GM19463 (cell line): Measurements from ENCODE around the gene KDM4C.
A peak's percentile ranks its signal among the peaks of the same experiment; 100 is the strongest.

ENCODE experiments used
- ATAC-seq: cut with Tn5 transposase; IDR thresholded peaks from one replicate; pipeline ENCODE4 v1.9.1; 2021; ENCODE audit warnings: mild to moderate bottlenecking, moderate library complexity; ENCODE audit not compliant: unreplicated experiment

KDM4C gene

DNA sequence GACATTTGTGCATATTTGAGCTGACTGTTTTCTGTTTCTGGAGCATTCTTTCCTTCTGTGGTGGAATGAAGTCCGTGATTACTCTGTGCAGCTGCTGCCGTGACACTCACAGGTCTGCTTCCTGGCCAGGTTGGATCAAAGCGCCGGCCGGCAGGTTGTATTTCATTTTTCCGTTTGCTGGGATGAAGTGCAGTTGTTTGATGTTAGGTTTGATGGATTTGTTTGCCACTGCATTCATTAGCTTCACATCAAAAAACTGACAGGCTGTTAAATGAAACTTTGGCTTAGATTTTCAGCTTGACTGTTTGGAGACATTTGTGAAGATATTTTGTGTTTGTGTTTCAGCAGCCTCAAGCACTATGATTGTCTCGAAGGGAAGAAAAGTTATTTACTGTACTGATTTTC lies 140.1 kb downstream of the KDM4C start:
- no peak for ATAC-seq

DNA sequence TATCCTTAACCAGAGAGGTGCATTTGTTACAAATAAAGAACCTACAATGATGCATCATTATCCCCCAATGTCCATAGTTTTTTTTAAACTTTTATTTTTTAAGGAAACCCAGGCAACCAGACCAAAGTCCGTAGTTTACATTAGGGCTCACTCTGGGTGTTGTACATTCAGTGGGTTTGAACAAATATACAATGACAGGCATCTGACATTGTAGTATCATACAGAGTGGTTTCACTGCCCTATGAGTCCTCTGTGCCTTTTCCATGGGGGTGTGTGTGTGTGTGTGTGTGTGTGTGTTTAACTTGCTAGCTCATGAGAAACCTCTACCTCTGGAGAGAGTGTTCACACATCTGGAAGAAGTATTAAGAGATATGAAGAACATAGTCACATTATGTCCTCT lies 141.5 kb downstream of the KDM4C start:
- ATAC-seq = no peak

DNA sequence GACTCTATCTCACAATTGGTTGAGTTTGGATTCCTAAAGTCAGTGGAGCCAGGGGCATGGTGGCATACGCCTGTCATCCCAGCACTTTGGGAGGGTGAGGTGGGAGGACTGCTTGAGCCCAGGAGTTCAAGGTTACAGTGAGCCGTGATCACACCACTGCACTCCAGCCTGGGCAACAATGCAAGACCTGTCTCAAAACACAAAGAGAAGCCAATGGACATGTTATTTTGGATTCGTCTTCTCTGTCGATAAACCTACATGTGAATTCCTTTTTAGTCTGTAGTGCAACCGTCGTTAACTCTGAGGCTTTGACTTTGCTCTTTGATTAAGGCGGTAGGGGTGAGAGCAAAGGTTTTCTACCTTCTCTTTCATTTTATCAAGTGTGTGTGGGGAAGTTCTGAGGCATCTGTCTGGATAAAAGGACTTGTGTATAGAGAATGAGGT lies 142.7 kb downstream of the KDM4C start:
- ATAC-seq = no peak

DNA sequence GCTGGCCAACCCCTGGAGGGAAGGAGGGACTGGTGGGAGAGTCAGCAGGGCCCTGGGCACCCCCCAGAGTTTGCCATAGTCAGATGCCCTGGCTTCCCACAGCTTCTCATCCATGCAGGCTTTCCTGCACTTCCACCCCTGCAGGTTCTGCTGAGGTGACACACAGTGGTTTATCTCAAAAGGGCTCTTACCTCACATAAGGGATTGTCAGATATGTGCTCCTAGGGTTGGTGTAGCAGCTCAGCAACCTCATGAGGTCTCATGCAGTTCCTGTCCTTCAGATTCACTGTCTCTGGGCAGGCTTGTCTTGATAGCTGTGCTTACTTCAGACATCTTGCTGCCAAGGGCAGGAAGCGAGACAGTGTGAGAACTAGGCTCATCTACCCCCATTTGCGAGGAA lies 143.4 kb downstream of the KDM4C start:
- ATAC-seq = no peak

DNA sequence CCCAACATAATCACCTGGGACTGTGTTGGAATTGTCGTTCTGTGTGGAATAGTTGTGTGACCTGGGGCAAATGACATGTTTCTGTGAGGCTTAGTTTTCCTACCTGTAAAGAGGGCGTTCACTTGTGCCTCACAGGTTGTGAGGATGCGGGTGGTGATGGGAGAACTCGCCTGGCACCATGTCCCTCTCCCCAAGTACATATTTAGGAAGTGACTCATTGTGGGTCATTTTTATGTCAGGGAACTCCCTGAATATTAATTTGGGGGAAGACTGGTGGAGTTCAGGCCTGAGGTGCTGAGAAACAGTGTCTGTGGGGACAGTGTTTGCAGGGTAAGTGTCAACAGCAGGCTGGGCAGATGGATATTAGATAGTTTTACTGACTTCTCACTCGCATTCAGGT lies 144.7 kb downstream of the KDM4C start:
- peak; percentile 75 for ATAC-seq

GRCh38 chr9:6904371-6904770 lies 146.6 kb downstream of the KDM4C start:
- ATAC-seq = no peak

- no peak for ATAC-seq
These were observed 148.1 kb downstream of the KDM4C start for GRCh38 chr9:6905850-6906375.

DNA sequence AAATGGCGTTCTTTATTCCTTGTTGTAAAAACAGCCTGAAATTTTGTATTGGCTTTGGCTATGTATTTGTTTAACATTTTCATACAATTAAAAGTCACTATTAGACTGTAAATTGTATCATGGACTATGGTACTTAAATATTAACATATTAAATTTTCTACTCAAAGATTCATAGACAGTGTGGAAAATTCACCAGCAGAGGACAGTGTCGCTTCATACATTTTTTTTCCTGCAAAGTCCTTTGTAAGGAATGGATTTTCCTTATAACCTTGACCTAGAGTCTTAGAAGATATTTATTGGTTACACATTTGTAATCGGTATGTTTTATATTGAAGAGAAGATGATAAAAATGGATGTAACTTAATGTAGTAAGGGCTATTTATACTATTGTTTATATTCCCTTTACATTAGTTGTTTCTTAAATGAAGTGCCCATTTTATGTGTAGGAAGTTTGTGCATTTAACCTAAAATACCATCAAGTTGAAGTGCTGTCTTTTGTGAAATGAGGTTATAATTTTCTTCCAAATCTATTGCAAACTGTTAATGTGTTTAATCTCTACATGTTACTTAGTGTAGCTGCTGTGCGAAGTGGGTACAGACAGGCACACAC lies 150.1 kb downstream of the KDM4C start:
- ATAC-seq = no peak

DNA sequence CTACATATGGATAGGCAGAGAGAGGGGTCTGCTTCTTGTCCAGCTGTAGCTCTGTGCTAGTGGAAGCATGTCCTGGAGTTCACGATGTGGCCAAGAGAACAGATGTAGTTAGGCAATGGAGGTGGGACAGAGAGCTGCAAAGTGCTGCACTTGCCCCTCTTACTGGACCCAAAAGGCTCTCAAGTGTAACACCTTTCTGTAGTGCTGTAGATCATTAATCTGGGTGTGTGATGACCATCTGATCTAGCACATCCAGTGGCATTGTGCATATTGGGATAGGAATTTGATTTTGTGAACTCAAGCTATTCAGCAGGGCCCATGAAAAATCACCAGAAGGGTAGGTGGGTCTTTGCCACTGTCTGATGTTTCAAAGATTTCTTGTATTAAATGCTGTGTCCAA lies 151.4 kb downstream of the KDM4C start:
- no peak for ATAC-seq

- ATAC-seq = no peak
These were observed 152.3 kb downstream of the KDM4C start for GRCh38 chr9:6910032-6910431.

DNA sequence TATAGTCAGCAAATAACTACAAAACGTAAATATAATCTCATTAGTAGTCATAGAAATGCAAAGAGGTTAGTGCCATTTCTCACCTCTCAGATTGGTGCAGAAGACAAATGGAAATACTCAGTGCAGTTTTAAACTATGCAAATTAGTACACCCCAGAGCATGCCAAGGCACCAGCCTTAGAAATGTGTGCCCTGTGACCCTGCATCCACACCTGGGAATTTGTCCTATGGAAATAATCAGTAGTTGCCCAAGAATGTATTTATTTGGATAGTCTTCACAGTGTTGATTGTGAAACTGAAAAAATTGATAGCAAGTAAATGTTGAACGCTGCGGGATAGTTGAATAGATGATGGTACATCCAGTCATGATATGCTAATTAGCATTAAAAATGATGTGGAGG lies 152.7 kb downstream of the KDM4C start:
- no peak for ATAC-seq

DNA sequence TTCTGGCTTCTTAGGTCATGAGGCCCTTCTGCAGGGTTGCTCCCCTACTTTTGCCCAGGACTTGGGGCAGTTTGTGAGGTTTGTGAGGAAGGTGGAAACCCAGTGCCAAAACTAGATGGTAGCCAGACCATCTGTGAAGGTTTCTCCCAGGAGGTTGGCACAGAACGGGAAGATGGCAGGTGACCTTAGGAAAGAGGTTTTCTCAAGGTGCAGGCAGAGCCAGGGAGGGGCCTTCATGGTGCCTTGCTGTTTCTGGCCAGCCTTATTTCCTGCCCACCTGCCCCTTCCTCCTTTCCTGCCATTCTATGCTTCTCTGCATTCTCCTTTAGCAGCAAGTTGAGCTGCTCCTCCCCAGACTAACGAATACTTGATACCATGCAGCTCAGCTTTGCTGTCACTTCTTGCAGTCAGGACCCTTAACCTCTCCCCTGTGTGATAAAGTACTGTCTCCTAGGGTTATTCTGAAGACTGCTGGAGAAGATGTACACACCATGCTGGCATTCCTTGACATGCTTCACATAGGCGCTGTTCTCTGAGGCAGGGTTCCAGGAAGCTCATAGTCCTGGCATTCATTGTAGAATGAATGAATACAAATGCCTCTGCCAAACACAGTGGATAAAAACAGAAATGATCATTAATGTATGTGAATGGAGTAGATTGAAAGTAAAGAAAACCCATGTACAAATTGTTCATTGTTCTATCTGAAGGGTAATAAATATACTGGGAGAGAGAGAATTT lies 154.3 kb downstream of the KDM4C start:
- ATAC-seq = no peak

GRCh38 chr9:6915635-6916034 lies 157.9 kb downstream of the KDM4C start:
- ATAC-seq = no peak

- ATAC-seq = peak; percentile 86
These were observed 159.4 kb downstream of the KDM4C start for GRCh38 chr9:6917162-6917561.

DNA sequence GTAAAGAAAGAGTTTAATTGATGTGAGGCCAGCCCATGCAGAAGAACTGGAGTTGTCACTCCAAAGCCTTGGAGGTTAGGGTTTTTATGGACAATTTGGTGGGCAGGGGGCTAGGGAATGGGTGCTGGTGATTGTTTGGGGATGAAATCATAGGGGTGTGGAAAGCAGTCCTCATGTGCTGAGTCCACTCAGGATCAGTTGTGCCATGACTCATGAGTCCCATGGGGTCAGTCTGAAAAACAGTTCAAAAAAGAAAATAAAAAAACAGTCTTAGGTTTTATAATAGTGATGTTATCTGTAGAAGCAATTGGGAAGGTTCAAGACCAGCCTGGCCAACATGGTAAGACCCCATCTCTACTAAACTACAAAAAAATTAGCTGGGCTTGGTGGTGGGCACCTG lies 162.3 kb downstream of the KDM4C start:
- no peak for ATAC-seq

DNA sequence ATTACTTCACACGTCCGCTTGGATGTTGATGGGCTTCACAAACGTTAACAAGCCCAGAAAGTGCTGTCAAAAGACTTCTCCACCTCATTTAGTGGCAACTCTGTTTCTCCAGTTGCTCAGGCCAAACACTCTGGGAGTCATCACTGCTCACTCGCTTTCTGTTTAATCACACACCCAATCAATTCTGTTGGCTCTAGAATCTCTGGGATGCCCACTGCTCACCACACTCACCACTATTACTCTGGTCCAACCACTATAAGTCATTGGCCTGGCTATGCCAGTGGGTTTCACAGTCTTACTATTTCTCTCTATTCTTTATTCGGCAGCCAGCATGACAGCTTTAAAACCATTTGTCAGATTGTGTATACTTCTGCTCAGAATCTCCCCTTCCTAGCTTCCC lies 163.5 kb downstream of the KDM4C start:
- no peak for ATAC-seq

GRCh38 chr9:6922124-6922676 lies 164.4 kb downstream of the KDM4C start:
- no peak for ATAC-seq

DNA sequence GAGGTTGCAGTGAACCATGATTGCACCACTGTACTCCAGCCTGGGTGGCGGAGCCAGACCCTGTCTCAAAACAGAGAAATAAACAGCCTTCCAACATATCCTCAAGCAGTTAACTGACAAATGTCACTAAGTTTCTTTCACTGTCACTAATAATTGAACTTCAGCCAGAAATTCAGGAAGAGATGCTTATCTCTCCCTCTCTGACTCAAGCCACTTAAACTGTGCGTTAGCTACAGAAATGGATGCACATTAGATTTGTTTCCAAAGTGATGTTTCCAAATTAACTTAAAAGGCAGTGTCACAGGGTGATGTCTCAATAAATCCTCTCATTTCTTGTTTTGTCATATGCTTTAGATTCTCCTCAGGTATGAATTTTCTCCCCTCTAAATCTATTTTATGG lies 164.9 kb downstream of the KDM4C start:
- ATAC-seq = no peak

GRCh38 chr9:6923086-6923485 lies 165.3 kb downstream of the KDM4C start:
- ATAC-seq = no peak

GRCh38 chr9:6924149-6924548 lies 166.4 kb downstream of the KDM4C start:
- no peak for ATAC-seq

DNA sequence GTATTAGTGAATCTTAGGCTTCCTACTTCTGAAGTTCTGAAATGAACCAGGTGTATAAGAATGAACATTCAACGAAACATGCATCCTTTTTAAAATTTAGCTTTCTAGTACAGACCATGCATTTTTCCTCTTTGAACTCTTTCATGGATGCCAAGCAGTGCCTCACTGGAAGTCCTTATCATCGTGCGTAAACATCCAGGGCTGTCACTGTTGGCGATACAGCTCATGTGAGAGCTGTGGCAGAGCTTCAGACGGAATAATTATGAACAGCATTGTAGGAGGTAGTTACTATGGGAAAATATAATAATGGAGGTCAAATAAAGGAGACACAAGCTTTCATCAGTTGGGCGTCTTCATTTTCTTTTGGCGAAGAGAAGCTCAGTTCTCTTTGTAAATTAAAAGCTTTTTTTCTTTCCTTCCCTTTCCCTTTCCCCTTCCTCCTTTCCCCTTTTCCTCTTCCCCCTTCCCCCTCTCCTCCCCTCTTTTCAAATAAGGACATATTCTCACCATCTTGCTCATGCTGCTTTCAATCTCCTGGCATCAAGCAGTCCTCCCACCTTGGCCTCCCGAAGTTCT lies 167.3 kb downstream of the KDM4C start:
- ATAC-seq = no peak

GRCh38 chr9:6925836-6926235 lies 168.1 kb downstream of the KDM4C start:
- ATAC-seq = no peak
